GM12864 (cell line): ENCODE measurements around the gene TMEM201.

Source experiments
- DNase-seq: peaks from one replicate; pipeline ENCODE4 v3.0.0-alpha.2; 2011; ENCODE audit warnings: low read depth
- H3K4me3 ChIP-seq: 2 replicates; pipeline ENCODE4 v1.5.1; 2011; ENCODE audit warnings: mild to moderate bottlenecking, low read depth, low read length, control low read depth
- TF ChIP-seq, protein P1 (sequence below): IDR thresholded peaks from 2 replicates; pipeline ENCODE4 v1.5.1; 2011; ENCODE audit warnings: low read depth, mild to moderate bottlenecking, moderate library complexity, low read length, control low read depth, inconsistent platforms; ENCODE audit errors: missing control alignments

Gene TMEM201

GRCh38 chr1:9595968-9596340 is 7.2 kb downstream of the TMEM201 start:
- no peak overlapping the region for H3K4me3 ChIP-seq
- no peak for DNase-seq
- TF ChIP-seq, protein P1, sequence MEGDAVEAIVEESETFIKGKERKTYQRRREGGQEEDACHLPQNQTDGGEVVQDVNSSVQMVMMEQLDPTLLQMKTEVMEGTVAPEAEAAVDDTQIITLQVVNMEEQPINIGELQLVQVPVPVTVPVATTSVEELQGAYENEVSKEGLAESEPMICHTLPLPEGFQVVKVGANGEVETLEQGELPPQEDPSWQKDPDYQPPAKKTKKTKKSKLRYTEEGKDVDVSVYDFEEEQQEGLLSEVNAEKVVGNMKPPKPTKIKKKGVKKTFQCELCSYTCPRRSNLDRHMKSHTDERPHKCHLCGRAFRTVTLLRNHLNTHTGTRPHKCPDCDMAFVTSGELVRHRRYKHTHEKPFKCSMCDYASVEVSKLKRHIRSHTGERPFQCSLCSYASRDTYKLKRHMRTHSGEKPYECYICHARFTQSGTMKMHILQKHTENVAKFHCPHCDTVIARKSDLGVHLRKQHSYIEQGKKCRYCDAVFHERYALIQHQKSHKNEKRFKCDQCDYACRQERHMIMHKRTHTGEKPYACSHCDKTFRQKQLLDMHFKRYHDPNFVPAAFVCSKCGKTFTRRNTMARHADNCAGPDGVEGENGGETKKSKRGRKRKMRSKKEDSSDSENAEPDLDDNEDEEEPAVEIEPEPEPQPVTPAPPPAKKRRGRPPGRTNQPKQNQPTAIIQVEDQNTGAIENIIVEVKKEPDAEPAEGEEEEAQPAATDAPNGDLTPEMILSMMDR = no peak

GRCh38 chr1:9596415-9597123 is 7.9 kb downstream of the TMEM201 start:
- no peak for DNase-seq
- no peak overlapping the region for H3K4me3 ChIP-seq
- TF ChIP-seq, protein P1 = no peak

- no peak overlapping the region for H3K4me3 ChIP-seq
- no peak for DNase-seq
- TF ChIP-seq, protein P1 = no peak
Observed at GRCh38 chr1:9597361-9598315, 8.9 kb downstream of the TMEM201 start.

- TF ChIP-seq, protein P1 = no peak
- DNase-seq = no peak
Observed at GRCh38 chr1:9598316-9598700, 9.6 kb downstream of the TMEM201 start.

DNA sequence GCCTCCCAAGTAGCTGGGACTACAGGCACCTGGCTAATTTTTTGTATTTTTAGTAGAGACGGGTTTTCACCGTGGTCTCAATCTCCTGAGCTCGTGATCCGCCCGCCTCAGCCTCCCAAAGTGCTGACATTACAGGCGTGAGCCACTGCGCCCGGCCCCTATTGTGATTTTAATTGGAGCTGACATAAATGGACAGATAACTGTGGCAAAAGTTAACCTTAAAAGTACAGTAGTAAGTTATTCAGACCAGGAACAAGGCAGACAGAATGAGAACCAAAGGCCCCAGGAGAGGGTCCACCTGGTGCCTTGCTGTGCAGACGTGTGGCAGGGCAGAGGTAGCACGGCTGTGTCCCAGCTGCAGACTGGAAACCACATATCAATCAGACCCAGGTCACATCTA is 11.0 kb downstream of the TMEM201 start:
- TF ChIP-seq, protein P1 = no peak
- H3K4me3 ChIP-seq = no peak overlapping the region
- no peak for DNase-seq

More at GRCh38 chr1:9598316-9598700, 9.6 kb downstream of the TMEM201 start:
- no peak overlapping the region for H3K4me3 ChIP-seq

- no peak for DNase-seq
- no peak overlapping the region for H3K4me3 ChIP-seq
- TF ChIP-seq, protein P1 = no peak
Observed at GRCh38 chr1:9600861-9601834, 12.4 kb downstream of the TMEM201 start.
